Mammary epithelial cell (primary cell): ENCODE measurements around the gene TNIK.

ENCODE experiments used
- CTCF ChIP-seq, 2 donors: IDR thresholded peaks in 1 of 2; conservative IDR thresholded peaks in 1 of 2; 2 replicates each; pipeline ENCODE4 v1.5.1; 2011 to 2012; ENCODE audit warnings: inconsistent platforms in 2 of 2, low read length in 2 of 2, mild to moderate bottlenecking in 2 of 2, control low read depth in 1 of 2, low read depth in 1 of 2; ENCODE audit not compliant: insufficient read depth in 1 of 2; ENCODE audit errors: extremely low read depth in 1 of 2
- EZH2 ChIP-seq: IDR thresholded peaks from 2 replicates; pipeline ENCODE4 v1.6.1; 2012; ENCODE audit warnings: low read length, inconsistent platforms, borderline replicate concordance

- TF ChIP-seq CTCF (conservative IDR thresholded peaks at IDR 0.05 in 1 of 2, IDR thresholded peaks at IDR 0.05 in 1 of 2; ENCODE audit: extremely low read depth in 1 of 2, insufficient read depth in 1 of 2, low read depth in 1 of 2, low read length in 2 of 2) (no peak), EZH2 (no peak)
Observed at GRCh38 chr3:171469376-171469775, 9.2 kb upstream of the TNIK start.
